HG02610 (cell line): ENCODE data around the gene TNIP2.
"Not testable (repeated sequence)": the region's sequence is repeated elsewhere in the genome, so short reads cannot be mapped to it uniquely, and the experiment has no call there.

Source experiments
- ATAC-seq: cut with Tn5 transposase; IDR thresholded peaks from one replicate; pipeline ENCODE4 v1.9.1; 2021; ENCODE audit warnings: mild to moderate bottlenecking, moderate library complexity; ENCODE audit not compliant: unreplicated experiment

TNIP2 gene

GRCh38 chr4:2745981-2746806 lies 9.9 kb downstream of the TNIP2 start:
- ATAC-seq = peak; percentile 94

- no peak for ATAC-seq
Measured at GRCh38 chr4:2745516-2745915, 10.6 kb downstream of the TNIP2 start.

GRCh38 chr4:2744576-2745270 lies 11.4 kb downstream of the TNIP2 start:
- no peak for ATAC-seq

- ATAC-seq = no peak
Measured at GRCh38 chr4:2743518-2744445, 12.4 kb downstream of the TNIP2 start.

GRCh38 chr4:2742823-2743517 lies 13.2 kb downstream of the TNIP2 start:
- ATAC-seq = no peak

- ATAC-seq = no peak
Measured at GRCh38 chr4:2742081-2742822, 13.9 kb downstream of the TNIP2 start.

GRCh38 chr4:2741626-2742025 lies 14.5 kb downstream of the TNIP2 start:
- ATAC-seq = no peak

GRCh38 chr4:2738296-2738695 lies 17.8 kb downstream of the TNIP2 start:
- ATAC-seq = not testable (repeated sequence)

- no peak for ATAC-seq
Measured at GRCh38 chr4:2735869-2736268, 20.3 kb downstream of the TNIP2 start.

- peak; percentile 64 for ATAC-seq
Measured at GRCh38 chr4:2734612-2735011, 21.5 kb downstream of the TNIP2 start.

GRCh38 chr4:2733844-2734574 lies 22.1 kb downstream of the TNIP2 start:
- ATAC-seq = no peak

GRCh38 chr4:2733001-2733843 lies 22.9 kb downstream of the TNIP2 start:
- no peak for ATAC-seq

GRCh38 chr4:2732526-2732925 lies 23.6 kb downstream of the TNIP2 start:
- ATAC-seq = no peak

GRCh38 chr4:2731907-2732317 lies 24.2 kb downstream of the TNIP2 start:
- ATAC-seq = no peak

GRCh38 chr4:2729533-2729875 lies 26.6 kb downstream of the TNIP2 start:
- no peak for ATAC-seq

GRCh38 chr4:2728806-2729532 lies 27.2 kb downstream of the TNIP2 start:
- no peak for ATAC-seq

GRCh38 chr4:2728221-2728620 lies 27.9 kb downstream of the TNIP2 start:
- no peak for ATAC-seq

GRCh38 chr4:2726881-2727280 lies 29.3 kb downstream of the TNIP2 start:
- ATAC-seq = not testable (repeated sequence)
